Tongue (tissue), 2 donors: ENCODE data around the gene SOCS4. TPM values are rescaled to one million over a fixed set of nuclear protein-coding genes. Genes with fewer than 3 reads are reported as not detected.
"Not testable (repeated sequence)": the region's sequence is repeated elsewhere in the genome, so short reads cannot be mapped to it uniquely, and the experiment has no call there.

Source experiments
- DNase-seq: peaks from one replicate; pipeline ENCODE4 v3.0.0-alpha.2; 2015
- total RNA-seq: library from RNA; depleted of rRNA; stranded (reverse); fragments of >200 nt; gene quantifications from one replicate; pipeline ENCODE4 v1.2.3, GENCODE V29; 2014

SOCS4 gene, protein sequence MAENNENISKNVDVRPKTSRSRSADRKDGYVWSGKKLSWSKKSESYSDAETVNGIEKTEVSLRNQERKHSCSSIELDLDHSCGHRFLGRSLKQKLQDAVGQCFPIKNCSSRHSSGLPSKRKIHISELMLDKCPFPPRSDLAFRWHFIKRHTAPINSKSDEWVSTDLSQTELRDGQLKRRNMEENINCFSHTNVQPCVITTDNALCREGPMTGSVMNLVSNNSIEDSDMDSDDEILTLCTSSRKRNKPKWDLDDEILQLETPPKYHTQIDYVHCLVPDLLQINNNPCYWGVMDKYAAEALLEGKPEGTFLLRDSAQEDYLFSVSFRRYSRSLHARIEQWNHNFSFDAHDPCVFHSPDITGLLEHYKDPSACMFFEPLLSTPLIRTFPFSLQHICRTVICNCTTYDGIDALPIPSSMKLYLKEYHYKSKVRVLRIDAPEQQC
- 14.0 TPM for total RNA-seq

DNA sequence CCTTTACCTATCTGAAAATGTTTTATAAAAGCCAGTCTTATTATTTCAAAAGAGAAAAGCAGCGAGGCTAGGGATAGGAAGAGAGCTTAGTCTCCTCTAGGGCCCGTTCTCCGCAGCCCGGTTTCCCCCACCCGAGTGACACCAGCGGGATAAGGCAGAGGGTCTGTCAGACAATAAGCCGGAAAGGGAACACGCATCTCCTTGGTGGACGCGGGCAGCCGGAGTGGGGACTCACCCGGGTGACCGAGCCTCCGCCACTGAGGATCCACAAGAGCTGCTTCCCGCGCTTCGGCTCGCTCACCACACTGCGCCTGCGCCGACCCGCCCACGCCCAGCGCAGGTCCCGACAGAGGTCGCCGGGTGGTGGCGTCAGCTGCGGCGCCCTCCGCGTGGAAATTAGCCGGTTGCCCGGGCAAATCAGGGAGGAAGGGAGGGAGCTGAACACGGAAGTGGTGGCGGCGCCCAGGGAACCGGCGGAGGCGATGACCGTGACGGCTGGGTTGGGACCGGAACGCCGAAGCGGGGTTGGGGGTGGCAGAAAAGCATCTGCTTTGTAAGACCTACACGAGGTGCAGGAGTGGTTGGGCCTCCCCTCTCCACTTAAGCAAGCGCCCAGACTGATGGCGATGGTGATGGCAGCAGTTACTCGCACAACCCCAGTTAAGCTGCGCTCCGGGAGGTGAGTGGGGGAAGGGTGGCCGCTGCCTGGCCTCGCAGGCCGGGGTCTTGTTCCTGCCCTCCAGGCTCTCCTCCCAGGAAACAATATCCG lies at the start of gene SOCS4, which contains the start of gene WDHD1:
Gene SOCS4 (plus strand): TSS at position 444 of the 769 bp plus-strand sequence. CDS start 15,806 bp downstream, outside the sequence.
Gene WDHD1 (minus strand): TSS at position 307 of the 769 bp plus-strand sequence. CDS start 312 bp downstream, outside the sequence.
- peak; percentile 97 for DNase-seq

DNA sequence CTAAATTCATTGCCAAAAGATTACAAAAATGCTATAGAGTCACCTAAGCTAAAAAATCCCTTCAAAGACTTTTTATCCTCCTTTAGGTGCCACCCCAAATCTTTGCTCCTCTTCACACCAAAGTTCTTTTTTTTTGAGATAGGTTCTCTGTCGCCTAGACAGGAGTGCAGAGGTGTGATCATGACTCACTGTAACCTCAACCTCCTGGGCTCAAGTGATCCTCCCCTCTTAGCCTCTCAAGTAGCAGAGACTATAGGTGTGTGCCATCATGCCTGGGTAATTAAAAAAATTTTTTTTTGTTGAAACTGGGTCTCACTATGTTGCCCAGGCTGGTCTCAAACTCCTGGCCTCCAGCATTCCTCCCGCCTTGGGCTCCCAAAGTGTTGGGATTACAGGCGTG lies 48.0 kb upstream of the SOCS4 start:
- no peak for DNase-seq

- no peak for DNase-seq
These were observed 45.3 kb upstream of the SOCS4 start for GRCh38 chr14:54981698-54982097.

GRCh38 chr14:54985156-54985555 lies 41.9 kb upstream of the SOCS4 start:
- no peak for DNase-seq

DNA sequence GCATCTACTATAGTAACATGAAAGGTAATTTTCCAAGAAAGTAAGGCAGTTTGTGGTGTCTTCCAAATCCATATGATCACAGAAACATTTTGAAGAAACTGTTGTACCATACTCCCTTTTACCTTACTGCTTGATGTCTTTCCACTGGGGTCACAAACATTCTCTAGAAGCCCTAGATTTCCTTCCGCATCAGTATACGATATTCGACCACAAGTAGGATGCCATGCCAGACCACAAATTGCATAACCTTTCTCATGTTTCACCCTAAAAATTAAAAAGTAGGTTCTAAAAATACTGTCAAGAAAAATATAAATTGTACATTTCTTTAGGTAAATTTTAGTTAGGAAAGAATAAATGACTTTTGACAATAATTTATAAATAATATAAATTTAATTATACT lies 26.7 kb upstream of the SOCS4 start:
- DNase-seq = no peak

GRCh38 chr14:55005071-55005470 lies 22.0 kb upstream of the SOCS4 start:
- no peak for DNase-seq

DNA sequence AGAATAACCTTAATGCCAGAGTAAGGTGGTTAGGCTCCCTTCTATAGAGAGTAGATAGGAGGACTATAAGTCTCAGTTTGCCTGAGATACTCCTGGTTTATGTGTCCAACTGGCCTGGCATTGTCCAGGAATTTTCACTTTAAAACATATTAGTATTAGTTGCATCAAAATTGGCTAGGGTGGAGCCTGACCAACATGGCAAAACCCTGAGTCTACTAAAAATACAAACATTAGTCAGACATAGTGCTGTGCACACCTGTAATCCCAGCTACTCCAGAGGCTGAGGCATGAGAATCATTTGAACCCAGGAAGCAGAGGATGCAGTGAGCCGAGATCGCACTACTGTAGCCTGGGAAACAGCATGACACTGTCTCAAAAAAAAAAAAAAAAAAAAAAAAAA lies 12.0 kb upstream of the SOCS4 start:
- DNase-seq = no peak

DNA sequence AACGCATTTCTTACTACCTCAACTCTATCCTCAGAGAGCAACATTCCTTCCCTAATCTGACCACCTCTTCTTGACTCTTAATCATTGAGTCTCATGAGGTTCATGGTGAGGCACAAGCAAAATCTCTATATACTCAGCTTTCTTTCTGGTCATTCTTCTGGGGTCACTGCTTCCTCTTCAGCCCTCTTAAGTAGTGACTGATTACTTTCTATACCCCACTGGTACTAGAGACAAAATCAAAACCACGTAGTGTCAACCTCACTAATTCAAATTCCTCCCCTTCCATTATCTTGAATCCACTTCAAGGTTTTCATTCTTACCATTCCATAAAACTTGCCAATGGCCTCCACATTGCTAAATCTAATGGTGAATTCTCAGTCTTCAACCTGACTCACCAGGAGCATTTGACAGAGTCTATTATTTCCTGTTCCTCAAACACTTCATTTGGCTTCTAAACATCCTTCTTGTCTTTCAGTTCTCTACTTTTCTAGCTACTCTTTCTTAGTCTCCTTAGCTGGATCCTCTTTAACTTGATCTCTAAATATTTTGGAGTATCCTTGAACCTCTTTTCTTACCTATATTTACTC lies 7.0 kb upstream of the SOCS4 start:
- no peak for DNase-seq

DNA sequence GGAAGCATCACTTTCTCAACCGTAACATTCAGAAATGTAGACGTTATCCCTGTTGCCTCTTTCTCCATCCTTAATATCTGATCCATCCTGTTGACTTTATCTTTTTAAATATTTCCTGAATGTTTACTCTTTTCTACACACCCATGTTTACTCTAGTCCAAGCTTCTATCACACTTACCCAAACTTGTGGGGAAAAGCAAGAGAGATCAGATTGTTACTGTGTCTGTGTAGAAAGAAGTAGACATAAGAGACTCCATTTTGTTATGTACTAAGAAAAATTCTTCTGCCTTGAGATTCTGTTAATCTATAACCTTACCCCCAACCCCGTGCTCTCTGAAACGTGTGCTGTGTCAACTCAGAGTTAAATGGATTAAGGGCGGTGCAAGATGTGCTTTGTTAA lies 2.7 kb upstream of the SOCS4 start:
- not testable (repeated sequence) for DNase-seq

GRCh38 chr14:55025948-55026347 lies 1.1 kb upstream of the SOCS4 start:
- DNase-seq = no peak

DNA sequence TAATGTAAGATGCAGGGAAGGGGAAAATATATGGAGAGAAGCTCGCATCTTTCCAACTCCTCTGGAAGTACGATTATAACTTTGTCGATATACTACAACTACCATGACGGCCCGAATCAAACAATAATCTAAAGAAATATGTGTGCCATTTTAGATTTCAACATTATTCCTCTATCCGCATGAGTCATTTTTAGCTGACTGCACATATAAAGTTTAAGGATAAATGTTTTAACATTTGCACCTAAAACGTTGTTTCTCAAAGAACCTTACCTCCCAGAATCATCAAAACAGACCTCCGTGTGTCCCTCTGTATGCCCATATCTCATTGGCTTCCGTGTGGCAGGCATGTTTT lies 619 bp upstream of the SOCS4 start:
- no peak for DNase-seq

- DNase-seq = peak; percentile 9
These were observed 1.0 kb downstream of the SOCS4 start for GRCh38 chr14:55028066-55028465.

GRCh38 chr14:55028476-55028875 lies 1.4 kb downstream of the SOCS4 start:
- DNase-seq = no peak

GRCh38 chr14:55031190-55031589 lies 4.2 kb downstream of the SOCS4 start:
- no peak for DNase-seq

- not testable (repeated sequence) for DNase-seq
These were observed 11.0 kb downstream of the SOCS4 start for GRCh38 chr14:55037995-55038394.

DNA sequence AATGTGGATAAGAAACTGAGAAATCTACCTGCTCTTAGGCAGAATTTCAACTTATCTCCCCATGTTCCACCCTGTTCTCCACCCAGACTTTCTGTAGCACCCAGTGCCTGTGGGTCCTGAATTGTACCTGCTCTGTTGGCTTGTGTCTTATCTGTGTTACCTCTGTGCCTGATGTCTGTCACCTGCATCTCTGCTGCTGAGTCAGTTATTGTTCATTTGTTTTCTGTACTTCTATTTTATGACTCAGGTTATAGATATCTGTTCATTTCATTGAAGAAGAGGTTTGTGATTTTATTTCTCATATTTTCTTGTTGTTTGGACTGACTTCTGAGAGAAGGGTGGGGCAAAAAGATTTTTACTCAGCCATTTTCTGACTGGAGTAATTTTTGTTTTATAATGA lies 11.7 kb downstream of the SOCS4 start:
- DNase-seq = no peak

DNA sequence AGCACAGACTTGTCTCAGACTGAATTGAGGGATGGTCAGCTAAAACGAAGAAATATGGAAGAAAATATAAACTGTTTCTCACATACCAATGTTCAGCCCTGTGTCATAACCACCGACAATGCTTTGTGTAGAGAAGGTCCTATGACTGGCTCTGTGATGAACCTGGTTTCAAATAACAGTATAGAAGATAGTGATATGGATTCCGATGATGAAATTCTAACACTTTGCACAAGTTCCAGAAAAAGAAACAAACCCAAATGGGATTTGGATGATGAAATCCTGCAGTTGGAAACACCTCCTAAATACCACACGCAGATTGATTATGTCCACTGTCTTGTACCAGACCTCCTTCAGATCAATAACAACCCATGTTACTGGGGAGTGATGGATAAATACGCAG lies 16.5 kb downstream of the SOCS4 start:
- no peak for DNase-seq

GRCh38 chr14:55045087-55045486 lies 18.1 kb downstream of the SOCS4 start:
- DNase-seq = no peak

DNA sequence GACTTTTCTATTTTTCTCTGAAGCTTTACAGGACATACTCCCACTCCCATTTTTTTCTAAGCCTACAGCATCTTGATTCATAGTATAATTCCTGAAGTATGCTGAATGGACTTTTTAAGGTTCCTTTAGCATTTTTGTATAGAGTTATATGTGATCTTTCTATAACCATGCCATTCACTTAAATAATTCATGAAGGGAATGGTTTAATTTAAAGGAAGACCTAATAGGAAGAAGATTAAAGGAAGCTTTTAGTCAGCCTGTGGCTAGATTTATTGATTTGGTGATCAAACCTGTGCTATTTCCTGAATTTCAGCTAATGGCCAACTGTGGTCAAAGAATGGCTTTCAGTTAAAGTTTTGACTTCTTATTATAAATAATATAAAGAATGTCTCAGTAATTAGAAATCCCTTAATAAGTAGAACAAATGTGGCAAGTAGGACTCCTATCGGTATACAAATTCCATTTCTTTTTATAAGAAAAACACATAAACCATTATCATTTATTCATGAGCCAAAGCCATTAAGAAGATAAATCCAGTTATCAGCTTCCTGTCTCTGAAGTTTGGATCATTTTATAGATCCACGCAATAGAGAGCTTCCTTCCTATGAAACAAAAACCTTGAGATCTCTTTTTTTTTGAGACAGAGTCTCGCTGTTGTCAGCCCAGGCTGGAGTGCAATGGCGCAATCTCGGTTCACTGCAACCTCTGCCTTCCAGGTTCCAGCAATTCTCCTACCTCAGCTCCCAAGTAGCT lies 20.4 kb downstream of the SOCS4 start:
- DNase-seq = no peak

DNA sequence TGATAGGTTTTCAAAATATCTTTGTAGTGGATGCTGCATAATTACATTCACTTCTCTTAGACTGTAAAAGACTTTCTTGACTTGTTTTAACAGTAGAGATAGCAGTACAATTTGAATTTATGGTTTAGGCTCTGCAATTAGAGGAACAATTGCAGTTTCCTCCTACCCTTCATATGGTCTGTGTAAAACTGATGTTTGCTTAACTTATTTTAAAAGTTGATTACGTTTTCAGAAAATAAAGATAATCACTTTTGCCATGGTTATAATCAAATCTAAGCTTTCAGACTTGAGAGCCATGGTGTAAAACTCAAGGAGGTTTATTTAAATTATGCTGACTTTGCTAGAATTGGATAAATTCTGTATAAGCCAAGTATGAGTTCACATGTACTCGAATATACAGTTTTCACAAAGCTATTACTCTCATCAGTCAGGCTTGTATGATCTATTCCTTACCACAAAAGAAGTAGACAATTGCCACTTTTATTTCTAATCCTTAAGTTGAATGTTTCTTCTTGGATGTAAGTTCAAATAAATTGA lies 21.9 kb downstream of the SOCS4 start:
- no peak for DNase-seq

DNA sequence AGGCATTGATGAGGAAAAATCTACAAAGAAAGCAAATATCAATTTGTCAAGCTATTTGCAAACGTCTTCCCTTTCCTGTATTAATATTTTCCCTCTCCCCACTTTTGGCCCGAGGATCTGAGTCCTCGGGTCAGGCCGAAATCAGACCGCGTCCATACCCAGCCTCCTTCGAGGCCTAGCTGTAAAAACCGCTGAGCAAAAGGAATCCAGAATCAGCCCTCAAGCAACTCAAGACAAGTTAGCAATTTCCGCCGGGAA lies 24.1 kb downstream of the SOCS4 start:
- no peak for DNase-seq
